ENCODE measurements around the gene COL11A2.
"Not testable (repeated sequence)": the region's sequence is repeated elsewhere in the genome, so short reads cannot be mapped to it uniquely, and the experiment has no call there.

COL11A2 gene

DNA sequence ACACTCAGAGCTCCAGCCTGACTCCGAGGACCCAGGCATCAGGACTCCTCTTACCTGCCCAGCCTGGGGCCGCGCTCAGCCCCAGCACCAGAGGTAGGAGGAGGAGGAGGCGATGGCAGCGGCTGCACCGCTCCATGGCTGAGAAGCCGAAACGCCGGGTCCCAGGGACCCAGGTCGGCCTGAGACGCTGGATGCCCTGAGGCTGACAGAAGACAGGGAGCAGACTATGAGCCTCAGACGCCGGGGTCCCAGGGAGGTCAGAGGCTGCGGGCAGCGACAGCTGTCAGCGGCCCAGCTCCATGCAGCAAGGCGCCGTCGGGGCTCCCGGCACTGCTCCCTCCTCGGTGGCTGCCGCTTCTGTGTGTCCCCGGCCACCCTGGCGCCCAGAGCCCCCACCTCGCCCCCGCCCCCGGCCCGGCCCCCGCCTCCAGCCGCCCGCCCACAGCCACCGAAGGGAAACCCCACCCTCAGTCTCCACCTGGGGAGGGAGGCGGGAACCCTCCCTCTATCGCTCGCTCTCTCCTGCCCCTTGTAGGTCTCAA is at the start of gene COL11A2:
COL11A2 (minus strand) TSS at position 363 of the 542 bp plus-strand sequence; CDS start at position 136, 227 bp downstream.
- no peak for DNase-seq

DNA sequence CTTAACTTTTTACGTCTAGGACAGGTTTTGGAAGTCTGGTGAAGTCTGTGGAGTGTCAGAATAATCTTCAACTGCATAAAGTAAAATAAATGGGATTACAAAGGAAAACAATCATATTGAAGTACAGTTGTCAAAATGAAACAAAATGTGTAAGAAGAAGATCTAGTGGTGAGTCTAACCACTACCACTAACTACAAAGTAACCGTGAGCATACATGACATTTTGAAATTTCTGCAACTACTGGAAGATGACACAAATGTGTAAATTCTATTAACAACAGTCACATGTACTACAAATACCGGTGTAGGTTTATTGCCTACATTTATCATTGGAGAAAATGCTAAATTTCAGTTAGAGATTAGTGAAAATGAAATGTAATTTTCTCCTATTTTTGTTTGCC is 49.7 kb upstream of the COL11A2 start:
- no peak for DNase-seq

DNA sequence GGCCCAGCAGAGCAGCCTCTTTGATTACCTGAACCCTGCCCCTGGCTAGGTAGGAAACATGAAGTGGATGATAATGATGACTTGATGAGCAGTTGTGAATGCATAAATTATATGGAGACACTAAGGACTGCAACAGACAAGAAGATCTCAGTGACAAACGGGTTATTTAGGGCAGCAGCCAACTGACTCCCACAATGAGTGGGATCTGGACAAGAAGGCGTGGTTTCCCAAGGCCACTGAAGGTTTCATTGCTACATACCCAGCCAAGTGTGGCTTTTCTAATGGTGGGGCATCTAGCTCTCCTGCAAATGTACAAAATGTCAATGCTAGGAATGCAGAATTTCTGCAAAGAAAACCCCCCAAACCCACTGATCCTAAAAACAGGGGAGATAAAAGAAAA is 45.5 kb upstream of the COL11A2 start:
- DNase-seq = no peak

DNA sequence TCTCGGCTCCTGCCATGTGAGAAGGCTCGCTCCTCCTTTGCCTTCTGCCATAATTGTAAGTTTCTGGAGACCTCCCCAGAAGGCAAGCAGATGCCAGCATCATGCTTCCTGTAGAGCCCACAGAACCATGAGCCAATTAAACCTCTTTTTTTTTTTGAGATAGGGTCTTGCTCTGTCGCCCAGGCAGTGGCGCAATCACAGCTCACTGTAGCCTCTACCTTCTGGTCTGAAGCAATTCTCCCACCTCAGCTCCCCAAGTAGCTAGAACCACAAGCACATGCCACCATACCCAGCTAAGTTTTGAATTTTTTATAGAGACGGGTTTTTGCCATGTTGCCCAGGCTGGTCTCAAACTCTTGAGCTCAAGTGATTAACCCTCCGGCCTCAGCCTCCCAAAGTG is 44.6 kb upstream of the COL11A2 start:
- DNase-seq = no peak

DNA sequence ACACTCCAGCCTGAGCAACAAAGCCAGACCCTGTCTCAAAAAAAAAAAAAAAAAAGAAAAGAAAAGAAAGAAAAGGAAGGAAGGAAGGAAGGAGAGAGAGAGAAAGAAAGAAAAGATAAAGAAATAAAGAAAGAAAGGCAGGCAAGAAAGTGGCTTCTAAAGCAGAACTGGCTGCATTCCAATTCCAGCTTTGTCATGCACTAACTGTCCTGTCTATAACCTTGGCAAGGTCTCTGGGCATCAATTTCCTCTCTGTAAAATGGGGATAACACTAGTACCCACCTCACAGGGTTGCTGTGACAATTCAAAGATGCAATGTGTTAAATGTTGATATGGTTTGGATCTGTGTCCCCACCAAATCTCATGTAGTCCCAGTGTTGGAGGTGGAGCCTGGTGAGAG is 44.1 kb upstream of the COL11A2 start:
- no peak for DNase-seq

DNA sequence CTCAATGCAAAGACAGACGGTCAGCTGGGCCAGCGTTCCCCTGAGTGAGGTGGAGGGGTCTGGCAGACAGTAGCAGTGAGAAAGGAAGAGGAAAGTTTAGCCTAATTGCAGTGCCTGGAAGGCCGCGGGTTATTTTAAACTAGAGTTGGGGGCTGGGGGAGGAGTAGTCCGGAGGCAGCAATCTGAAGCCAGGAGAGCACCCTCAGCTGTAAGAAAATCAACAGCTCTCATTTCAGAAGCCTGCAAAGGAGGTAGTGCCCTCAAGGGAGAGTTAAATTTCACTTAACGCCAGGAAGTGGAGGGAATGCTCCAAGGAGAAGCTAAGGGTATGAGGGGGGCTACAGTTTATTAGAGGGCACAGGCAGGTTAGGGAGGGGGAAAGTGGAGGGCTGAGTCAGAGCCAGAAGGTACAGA is 43.0 kb upstream of the COL11A2 start:
- peak; percentile 90 for DNase-seq

DNA sequence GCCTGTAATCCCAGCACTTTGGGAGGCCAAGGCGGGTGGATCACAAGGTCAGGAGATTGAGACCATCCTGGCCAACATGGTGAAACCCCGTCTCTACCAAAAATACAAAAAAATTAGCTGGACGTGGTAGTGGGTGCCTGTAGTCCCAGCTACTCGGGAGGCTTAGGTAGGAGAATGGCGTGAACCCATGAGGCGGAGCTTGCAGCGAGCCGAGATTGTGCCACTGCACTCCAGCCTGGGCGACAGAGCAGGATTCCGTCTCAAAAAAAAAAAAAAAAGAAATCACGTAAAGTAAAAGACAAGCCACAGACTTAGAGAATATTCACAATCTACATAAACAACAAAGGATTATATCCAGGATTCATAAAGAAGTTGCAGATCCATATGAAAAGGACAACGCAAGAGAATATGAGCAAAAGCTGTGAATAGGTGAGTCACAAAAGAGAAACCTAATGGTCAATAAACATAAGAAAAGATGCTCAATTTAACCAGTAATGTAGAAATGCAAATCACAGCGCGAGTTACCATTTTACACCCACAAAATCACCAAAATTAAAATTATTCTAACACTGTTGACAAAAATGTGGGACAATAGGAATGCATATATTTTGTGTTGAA is 34.3 kb upstream of the COL11A2 start:
- not testable (repeated sequence) for DNase-seq

DNA sequence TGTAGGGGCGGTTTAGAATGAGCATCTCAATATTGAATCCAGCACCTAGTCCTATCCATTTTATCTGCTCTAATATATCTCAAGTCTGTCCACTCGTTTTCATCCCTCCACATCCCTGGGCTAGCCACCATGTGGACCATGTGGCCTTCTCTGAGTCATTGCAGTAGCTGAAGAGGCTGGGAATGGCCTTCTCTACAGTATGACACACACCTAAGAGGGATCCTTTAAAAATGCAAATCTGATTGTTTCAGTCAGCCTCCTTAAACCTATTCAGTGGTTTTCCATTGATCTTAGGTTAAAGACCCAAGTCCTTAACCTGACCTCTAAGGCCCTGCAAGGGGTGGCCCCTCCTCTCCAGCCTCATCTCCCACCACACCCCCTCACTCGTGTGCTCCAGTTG is 25.4 kb upstream of the COL11A2 start:
- DNase-seq = no peak

DNA sequence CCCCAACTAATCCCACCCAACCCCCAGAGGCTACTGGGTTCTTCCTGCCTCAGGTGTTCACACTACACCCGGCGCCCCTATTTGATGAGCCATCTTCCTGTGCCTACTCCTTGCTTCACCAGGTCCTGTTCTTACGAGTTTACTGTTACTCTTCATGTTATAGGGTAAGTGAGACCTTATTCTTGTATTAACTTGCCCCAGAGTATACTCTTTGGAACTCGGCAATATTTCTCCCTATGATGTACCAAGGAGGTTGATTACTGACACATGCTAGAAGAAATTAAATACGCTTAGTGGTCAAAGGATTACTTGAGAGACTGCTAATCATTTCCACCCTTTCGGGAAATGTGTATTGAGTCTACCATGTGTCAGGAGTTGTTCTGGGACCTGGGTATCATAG is 25.0 kb upstream of the COL11A2 start:
- DNase-seq = no peak

DNA sequence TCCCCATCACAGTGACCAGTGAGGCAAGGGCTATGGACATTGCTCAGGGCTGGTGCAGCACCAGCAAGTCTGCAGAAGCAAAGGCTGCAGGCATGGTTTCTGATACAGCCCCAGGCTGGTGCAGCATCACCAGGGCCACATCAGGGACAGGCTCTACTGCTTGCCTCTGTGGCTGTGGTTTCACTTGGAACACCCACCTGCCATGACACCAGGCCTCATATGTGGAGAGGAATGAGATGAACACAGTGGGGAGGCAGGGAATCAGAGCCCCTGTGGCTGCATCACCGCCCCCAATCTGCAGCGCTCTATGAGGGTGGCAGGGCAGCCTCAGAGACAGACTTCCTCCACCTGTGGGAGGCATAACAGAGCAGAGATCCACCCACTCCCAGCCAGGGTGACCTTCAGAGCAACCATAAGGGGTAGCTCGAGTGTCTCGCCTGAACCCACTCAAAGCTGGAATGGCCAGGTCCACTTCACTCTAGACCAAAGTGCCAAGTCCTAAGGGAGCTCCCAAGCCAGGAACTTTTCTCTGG is 23.9 kb upstream of the COL11A2 start:
- no peak for DNase-seq

DNA sequence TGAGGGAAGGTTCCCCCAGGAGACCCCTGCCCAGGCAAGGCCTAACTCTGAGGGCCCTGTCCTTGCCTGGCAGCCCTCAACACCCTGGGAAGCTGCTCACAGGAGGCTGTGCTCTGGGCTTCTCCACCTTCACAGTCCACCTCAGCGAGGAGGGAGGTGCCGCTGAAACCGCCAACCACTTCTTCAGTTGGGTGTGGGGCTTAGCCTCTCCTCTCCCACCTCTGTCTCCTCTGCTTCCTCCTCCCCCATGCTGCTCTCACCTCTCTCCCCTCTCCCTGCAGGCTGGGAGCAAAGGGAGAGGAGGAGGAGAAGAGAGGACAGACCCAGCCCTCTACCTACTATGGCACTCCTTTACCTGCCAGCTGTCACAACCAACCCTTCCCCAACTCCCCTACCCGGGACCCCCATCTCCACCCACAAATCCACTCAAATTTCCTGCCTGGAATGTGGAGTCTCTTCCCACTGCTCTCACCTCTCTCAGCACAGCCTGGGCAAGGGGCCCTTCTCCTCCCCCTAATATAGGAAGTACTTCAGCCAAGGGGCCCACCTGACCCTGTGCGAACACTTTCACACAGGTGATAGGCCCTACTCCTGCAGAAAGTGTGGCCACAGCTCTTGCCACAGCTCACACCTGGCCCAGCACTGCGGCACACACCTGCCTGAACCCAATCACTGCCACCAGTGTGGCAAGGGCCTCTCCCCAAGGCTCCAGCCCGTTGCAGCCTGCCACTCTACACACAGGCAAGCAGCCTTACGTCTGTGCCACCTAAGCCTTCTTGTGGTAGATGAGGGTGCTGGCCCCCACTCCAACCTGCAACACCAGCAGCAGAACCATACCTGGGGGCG is 23.2 kb upstream of the COL11A2 start:
- no peak for DNase-seq

DNA sequence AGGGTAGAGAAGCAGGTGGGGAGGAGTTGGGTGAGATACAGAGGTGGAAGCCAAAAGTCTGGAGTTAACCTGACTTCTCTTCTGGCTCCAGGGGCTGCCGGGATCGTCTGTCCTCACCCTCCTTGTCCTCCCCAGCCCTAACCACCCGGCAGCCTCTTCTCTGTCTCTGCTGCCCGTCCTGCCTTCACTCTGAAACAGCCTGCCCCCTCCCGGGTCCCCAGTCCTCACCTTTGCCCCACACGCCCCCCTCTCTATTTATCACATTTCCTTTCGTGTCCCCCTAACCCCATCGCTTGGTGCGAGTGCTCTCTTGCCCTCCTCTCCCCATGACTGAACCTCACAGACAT is 21.7 kb upstream of the COL11A2 start:
- no peak for DNase-seq

DNA sequence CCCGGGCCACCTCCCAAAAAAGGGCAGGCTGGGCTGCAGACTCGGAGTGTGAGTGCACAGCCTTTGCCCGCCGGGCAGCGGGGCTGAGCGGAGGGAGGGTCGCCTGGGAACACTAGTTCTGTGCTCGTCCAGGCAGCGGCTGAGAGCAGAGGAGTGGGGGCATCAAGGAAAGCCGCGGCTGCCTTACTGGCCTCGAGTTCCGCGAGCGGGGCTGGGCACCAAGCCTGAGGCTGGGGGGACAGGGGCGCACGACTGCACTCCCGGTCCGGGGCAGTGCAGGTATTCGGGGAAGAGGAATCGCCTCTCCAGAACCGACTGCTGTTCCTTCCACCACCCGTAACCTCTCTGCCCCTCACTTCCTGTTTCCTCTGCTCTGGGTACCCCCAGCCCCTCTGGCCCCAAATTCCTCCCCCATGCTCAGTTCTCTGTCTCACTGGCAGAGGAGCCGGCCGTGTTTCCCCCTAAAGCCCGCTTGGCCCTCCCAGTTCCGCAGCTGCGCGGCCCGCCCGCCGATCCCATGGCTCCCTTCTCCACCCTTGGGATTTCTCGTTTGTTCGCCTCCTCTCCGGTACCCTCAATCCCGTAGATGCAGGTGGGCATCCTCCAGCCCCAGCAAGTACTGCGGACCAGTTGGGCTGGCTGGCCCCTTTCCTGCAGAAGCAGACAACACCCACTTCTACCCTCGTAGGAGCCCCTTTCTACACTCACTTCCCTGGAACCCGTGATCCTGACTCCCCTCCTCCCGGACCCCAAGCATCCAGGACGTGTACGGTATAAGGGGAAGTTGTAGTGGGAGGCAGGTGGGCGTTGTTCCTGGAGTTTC is 21.1 kb upstream of the COL11A2 start:
- peak; percentile 30 for DNase-seq

DNA sequence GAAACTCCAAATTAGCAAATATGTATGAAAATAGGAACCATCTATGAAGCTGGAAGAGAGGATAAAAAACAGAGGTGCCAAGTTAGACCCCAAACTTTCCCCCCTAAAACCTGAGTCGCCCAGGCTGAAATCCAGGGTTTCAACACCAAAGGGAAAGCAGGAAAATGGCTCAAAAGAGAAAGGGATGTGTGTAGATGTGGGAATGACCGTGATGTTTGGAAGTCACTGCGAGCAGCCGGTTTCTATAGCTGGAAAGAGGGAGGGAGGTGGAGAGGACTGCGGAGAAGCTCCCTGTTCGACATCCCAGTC is 20.5 kb upstream of the COL11A2 start:
- DNase-seq = no peak

DNA sequence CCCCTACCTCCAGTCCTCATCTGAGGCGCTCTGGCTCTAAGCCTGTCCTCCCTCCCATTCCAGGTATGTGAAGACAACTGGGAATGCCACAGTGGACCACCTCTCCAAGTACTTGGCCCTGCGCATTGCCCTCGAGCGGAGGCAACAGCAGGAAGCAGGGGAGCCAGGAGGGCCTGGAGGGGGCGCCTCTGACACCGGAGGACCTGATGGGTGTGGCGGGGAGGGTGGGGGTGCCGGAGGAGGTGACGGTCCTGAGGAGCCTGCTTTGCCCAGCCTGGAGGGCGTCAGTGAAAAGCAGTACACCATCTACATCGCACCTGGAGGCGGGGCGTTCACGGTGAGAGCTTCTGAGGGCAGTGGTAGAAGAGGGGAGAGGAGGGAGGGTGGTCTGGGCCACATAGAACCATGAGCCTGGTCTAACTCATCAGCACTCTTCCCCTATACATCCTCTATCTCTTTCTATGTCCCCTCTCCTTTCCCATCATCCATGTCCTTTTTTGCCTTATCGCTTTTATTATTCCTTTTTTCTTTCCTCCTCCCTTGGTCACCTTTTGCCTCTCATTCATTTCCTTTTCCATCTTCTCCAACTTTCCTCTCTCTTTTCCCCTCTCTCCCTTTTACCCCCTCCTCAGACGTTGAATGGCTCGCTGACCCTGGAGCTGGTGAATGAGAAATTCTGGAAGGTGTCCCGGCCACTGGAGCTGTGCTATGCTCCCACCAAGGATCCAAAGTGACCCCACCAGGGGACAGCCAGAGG is 19.6 kb upstream of the COL11A2 start:
- DNase-seq = no peak

DNA sequence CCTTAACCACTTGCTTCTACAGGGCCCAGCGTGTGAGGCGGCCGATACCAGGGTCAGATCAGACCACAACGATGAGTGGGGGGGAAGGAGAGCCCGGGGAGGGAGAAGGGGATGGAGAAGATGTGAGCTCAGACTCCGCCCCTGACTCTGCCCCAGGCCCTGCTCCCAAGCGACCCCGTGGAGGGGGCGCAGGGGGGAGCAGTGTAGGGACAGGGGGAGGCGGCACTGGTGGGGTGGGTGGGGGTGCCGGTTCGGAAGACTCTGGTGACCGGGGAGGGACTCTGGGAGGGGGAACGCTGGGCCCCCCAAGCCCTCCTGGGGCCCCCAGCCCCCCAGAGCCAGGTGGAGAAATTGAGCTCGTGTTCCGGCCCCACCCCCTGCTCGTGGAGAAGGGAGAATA is 18.9 kb upstream of the COL11A2 start:
- no peak for DNase-seq

DNA sequence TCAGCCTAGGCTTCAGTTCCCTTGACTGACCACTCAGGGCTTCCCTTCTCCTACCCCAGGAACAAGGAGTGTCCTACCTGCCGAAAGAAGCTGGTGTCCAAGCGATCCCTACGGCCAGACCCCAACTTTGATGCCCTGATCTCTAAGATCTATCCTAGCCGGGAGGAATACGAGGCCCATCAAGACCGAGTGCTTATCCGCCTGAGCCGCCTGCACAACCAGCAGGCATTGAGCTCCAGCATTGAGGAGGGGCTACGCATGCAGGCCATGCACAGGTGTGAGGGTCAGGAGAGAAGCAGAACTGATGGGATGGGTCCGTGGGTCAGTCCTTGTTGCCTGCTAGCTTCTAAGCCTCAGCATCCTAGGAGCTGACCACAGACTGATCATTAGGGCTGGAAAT is 17.6 kb upstream of the COL11A2 start:
- no peak for DNase-seq

DNA sequence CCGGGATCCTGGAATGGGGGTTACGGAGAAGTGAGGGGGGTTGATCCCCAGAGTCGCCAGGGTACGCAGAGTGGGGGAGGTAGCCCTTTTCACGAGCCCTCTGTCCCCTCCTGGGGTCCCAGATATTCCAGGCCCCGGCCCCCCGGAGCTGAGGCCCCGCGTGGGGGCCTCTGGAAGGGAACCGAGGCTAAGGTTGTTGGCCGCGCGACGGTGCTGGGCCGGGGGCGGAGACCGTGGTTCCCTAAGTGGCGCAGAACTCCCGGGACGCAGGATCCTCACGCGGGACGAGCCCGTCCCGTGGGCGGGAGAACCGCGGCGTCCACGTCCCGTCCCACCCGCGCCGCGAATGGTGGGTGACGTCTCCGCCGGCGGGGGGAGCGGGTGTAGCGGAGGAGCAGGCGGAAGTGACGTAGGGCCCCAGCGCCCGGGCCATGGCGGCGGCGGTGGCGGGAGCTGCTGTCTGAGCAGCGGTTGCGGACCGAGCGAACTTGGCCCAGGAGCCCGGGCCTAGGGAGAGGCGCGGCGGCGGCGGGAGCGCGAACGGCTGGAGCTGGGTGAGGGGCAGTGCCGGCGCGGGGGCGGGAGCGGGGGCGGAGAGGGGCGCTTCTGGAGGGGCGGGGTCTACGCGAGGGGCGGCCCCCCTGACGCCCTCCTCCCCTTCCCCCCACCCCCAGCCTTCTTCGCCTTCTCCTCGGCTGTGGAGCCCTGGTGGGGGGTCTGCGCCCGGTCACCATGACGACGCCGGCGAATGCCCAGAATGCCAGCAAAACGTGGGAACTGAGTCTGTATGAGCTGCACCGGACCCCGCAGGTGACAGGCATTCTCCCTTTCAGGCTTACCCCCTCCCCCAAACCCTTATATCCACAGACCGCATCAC is 16.1 kb upstream of the COL11A2 start, which contains the start of gene RING1:
RING1 (plus strand) TSS at position 410 of the 877 bp plus-strand sequence; CDS start at position 733, 323 bp downstream.
- peak; percentile 88 for DNase-seq

DNA sequence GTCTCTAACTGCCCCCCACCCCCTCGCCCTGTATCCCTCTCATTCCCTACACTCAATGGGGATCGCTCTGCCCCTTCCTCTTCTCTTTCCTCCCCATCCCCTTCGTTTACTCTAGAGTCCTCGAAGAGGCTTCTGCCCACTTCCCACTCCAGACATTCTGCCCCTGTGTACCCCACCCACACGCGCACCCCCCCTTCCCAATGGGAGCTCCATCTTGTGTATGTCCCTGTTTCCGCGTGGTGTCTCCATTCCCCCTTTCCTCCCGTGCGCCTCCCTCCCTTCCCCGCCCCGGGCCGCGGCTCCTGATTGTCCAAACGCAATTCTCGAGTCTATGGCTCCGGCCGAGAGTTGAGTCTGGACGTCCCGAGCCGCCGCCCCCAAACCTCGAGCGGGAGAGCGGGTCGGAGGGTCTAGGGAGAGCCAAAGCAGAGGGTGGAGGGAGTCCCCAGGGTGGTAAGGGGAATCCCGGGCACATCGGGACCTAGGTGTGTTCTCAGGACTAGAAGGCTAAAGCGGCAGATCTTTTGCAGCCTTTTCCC is 15.4 kb upstream of the COL11A2 start:
- no peak for DNase-seq

DNA sequence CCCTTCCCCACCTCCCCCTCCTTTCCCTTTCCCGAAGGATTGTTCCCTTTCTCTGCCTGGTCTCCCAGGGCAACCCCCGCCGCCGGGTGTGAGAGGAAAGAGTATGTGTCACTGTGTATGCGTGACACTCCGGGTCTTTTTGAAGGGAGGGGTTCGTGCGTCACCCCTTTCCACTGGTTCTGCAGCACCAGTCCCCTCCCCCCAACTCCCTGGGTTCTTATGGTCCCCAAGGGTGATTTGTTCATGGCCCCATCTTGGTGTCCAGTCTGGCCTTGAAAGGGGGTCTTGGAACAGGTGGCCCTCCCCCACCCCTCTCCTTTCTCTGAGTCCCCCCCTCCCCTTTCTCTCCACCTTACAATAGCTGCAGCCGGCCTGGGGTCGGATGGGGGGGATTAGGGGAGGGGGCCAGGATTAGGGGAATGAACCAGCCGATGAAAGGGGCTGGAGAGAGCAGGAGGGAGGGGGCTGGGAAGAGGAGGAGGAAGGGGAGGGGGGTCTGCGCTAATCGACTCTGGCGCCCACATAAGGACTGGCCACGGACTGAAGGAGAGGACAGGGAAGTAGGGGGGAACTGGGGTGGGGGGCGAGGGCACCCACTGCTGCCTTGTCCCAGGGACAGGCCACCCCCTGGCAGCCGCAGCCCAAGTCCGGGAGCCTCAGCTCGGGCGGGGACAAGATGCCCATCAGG is 14.7 kb upstream of the COL11A2 start:
- no peak for DNase-seq
